ENCODE measurements around the gene NDUFA11.

DNA sequence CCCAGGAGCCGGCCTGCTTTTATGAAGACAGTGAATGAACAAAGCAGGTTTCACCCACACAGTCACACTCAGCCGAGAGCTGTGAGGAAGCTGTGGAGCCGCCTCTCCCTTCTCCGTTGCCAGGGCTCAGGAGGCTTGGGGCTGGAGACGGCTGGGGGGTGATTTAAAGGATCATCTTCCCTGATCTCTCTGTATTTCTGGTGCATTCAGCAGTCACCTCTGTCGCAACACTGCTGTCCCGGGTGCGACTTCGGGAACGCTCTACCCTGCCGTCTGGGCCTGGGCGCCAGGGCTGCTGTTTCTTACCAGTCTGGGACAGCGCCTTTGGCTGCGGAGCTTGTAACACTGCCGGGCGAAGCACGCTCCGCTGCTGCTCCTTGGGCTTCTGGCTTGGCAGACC, 28.6 kb upstream of the NDUFA11 start:
- TF ChIP-seq CTCF (conservative IDR thresholded peaks at IDR 0.05; ENCODE audit: low read length) (no peak), EZH2phosphoT487 (IDR thresholded peaks at IDR 0.05; ENCODE audit: borderline replicate concordance) (no peak)

Data from Loucy (cell line).